Astrocyte (in vitro differentiated cells and primary cell): ENCODE results near the gene ZBTB22.

Experiments used
- EZH2 ChIP-seq: IDR thresholded peaks from 2 replicates; pipeline ENCODE4 v1.6.1; 2012; ENCODE audit warnings: mild to moderate bottlenecking, low read length, inconsistent platforms; ENCODE audit not compliant: insufficient read depth
- TF ChIP-seq, protein P1 (sequence below): IDR thresholded peaks from 2 replicates; pipeline ENCODE4 v1.5.1; 2011; ENCODE audit warnings: low read depth, mild to moderate bottlenecking, inconsistent platforms, low read length, moderate library complexity; ENCODE audit not compliant: insufficient read depth

DNA sequence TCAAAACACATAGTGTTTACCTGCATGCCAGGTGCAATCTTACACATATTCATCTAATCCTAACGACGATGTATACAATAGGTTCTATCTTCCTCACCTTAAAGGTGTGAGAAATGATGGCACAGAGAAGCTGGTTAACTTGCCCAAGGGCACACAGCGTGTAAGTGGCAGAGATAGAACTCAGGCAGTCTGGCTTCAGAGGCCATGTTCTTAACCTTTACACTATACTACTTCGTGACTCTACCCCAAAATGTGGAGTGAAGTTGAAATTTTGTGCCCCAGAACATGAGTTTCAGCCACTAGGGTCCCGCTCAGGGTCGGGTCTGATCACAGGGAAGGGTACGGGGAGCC lies 46.5 kb downstream of the ZBTB22 start:
- no peak for TF ChIP-seq EZH2
- TF ChIP-seq, protein P1, sequence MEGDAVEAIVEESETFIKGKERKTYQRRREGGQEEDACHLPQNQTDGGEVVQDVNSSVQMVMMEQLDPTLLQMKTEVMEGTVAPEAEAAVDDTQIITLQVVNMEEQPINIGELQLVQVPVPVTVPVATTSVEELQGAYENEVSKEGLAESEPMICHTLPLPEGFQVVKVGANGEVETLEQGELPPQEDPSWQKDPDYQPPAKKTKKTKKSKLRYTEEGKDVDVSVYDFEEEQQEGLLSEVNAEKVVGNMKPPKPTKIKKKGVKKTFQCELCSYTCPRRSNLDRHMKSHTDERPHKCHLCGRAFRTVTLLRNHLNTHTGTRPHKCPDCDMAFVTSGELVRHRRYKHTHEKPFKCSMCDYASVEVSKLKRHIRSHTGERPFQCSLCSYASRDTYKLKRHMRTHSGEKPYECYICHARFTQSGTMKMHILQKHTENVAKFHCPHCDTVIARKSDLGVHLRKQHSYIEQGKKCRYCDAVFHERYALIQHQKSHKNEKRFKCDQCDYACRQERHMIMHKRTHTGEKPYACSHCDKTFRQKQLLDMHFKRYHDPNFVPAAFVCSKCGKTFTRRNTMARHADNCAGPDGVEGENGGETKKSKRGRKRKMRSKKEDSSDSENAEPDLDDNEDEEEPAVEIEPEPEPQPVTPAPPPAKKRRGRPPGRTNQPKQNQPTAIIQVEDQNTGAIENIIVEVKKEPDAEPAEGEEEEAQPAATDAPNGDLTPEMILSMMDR, result no peak
